GM18507 (cell line): ENCODE measurements around the gene RALGPS2.

Experiments
- DNase-seq: peaks from one replicate; pipeline ENCODE4 v3.0.0; 2011; ENCODE audit warnings: low read depth; ENCODE audit not compliant: insufficient read length; ENCODE audit errors: extremely low spot score
- FAIRE-seq: peaks from 2 replicates; lab custom pipeline; 2011; peaks lifted over from hg19 to GRCh38; lab: Jason Lieb, UNC

RALGPS2 gene

DNA sequence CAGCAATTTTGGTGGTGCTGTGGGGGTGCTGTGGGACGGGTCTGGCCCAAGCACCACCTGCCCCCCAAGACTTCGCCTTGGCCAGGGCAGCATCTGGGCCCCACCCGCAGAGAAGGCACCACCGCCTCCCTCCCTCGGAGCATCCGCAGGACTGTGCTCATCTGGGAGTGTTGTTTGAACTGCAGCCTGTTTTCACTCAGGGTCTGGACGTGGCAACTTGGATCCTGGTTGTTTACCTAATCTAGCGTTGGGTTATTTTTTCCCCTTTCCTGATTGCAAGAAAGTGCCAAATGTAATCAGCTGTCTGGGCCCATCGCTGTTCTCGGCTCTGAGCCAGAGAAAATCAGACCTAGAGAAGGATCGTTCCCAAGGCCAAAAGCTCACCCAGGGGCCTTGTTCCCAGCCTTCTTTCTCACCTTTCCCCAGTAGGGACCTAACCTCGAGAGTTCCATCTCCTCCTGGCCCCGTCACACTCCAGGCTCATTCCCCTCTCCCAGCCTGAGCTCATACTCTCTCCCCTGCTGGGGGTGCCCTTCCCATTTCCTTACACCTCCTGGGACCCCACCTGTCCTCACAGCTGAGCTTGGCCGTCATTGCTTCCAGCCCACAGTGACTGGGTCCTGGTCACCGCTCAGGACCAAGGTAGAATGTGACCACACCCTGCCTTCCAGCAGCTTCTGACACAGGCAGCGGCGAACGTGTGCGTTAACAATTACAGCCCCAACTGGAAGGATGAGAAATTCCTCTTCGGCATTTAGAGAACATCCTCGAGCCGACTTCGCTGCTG, 228.7 kb downstream of the RALGPS2 start:
- DNase-seq (no peak), FAIRE-seq (no peak)

DNA sequence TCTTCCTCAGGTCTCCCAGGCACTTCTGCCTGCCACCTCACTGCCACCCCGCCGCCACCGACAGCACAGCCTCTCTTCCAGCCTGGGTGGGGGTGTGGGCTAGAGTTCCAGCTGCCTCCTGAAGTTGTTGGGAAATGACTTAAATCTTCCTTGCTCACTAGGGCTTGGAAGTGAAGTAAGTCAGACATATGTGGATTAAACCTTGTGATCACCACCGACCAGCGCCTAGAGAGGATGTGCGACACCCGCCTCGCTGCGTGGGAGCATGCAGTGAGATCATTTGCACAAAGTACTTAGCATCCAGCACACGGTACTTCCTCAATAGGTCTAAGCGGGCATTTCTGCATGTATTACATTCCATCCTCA, 229.3 kb downstream of the RALGPS2 start:
- FAIRE-seq (no peak), DNase-seq (no peak)

DNA sequence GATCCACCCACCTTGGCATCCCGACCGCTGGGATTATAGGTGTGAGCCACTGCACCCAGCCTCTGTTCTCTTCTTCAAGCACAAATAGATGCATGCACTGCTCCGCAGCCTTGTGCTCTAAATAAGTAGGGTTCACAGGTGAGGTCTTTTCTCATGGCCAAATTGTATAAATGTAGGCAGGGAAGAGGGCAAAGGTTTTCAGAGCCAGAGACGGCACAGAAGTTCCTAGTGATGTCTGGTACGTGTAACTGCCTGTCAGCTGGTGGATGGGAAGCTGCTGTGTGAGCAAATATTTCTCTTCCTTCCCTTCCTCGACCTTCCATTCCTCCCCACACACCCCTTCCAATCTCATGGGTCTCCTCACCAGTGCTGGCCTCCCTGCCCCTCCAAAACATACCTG, 229.9 kb downstream of the RALGPS2 start:
- FAIRE-seq (no peak), DNase-seq (no peak)

DNA sequence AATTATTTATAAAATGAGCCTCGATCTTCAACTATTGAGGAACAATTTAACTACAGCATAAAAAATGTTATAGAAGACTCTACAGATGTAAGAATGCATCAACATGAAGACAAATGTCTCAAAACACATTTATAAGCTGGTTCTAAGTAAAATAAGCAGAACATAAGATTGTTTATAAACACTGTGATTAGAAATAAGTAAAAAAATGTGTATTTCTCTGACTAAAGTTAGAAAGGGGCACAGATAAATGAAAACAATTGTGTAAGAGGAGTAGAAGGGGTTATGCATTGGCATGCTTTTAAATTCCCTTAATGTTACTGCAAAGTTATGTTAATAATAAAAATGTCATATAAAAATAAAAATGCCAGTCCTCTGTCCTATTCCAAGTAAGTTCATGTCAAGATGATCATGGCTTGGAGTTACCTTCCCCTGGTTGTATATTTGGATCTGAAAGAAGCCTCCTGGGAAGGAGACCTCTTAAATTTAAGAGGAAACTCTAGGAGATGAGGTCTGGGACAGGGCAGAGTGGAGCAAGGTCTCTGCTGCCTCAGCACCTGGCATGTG, 230.4 kb downstream of the RALGPS2 start:
- no peak for FAIRE-seq

DNA sequence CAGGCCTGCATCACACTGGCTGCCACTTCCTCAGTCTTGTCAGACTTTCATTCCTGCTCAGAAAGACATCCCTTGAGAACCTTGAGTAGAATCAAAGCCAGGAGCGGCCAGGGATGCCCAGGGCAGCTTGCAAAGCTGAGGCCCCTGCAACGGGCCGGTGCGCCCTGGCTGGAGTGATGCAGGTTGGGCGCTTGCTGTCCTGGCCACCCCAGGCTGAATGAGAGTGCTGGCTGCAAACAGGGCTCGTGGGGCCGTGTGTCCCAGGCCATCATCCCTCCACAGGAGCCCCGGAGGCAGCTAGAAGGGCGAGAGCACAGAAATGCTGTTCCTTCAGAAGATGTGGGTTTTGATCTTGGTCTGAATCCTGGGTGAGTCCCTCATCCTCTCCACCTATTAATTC, 233.4 kb downstream of the RALGPS2 start:
- DNase-seq (no peak), FAIRE-seq (no peak)

More for the DNA sequence above, 230.4 kb downstream of the RALGPS2 start:
- no peak for DNase-seq

DNA sequence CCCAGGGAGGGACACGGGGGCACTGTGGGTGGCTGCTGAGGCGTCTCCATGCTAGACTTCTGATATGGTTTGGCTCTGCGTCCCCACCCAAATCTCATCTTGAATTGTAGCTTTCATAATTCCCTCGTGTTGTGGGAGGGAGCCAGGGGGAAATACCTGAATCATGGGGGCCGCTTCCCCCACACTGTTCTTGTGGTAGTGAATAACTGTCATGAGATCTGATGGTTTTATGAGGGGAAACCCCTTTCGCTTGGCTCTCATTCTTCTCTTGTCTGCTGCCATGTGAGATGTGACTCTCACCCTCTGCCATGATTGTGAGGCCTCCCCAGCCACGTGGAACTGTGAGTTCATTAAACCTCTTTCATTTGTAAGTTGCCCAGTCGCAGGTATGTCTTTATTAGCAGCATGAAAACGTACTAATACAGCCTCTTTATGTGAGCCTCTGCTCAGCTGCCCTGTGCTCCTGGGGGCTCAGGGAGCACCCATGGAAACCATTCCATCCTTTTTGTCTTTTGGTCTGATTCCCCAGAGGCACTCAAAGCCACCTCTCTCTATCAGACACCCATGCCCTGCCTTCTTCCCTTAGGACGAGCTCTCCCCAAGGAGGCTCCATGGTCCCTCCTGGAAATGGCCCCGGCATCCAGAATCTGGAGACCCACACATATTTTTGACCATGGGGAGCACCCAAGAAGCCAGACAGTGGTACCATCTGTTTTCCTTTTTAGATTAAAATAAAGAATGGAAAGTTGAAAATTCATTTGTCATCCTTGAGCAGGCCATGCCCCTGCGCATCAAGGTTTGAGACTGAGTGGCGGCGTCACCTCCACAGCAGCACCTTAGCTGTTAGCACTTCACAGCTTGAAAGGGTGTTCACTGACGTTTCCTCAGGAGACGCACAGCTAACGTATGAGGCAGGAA, 234.8 kb downstream of the RALGPS2 start:
- FAIRE-seq (no peak), DNase-seq (no peak)

DNA sequence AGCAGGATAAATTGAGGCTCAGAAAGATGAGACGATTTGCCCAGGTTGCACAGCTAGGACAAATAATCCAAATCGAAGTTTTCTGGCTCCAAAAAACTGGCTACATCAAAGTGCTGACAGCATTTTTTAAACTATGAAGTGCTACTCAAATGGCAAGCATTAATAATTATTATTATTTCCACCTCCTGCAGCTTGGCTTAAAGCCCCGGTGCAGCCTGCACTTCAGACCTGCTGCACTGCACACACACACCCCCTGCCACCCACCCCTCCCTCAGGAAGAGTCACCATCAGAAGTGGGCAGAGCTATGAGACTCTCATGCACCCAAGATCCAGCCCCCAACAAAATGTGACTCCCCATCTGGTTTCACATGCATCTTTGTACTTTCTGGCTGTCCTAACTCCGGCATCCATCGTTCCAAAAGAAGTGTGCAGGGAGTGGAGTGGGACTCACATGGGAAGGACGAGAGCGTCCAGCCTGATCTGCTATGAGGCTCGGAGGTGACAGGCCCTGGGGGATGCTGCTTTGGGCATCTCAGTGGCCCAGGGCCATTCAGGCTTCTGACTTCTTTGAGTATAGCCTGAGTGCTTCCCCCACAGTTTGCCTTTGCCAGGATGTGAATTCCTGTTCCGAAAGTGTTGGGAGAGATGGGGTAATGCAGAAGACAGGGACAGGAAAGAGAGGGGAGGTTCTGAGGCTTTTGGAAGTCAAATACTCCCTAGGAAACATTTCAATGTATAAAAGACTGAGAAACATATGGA, 235.6 kb downstream of the RALGPS2 start:
- FAIRE-seq (no peak), DNase-seq (no peak)

DNA sequence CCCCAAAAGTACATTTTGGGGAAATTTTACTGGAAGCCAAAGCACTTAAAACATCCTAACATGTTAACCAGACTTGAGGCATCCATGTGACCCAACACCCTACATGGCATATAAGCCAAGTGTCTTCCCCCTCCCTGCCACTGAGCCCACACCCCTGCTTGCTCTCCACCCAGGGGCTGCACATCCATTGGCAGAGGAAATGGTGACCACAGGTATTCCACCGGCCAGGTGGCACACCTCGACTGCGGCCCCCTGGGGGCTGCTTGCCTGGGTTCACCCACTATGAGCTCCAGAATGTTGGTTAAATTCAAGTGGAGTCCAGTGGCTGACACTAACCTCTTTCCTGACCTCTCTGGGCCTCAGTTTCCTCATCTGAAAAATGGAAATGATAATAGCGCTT, 236.3 kb downstream of the RALGPS2 start:
- FAIRE-seq: no peak
- DNase-seq: no peak

DNA sequence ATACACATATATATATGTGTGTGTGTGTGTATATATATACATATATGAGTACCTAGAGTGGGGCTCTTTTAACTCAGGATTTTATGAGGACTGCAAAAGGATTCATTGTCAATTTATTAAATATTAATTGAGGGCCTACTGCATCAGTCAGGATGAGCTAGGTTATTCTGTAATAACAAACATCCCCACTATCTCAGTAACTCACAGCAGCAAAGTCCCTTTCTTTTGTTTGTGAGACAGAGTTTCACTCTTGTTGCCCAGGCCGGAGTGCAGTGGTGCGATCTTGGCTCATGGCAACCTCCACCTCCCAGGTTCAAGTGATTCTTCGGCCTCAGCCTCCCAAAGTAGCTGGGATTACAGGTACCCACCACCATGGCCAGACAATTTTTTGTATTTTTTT, 236.8 kb downstream of the RALGPS2 start:
- DNase-seq (no peak), FAIRE-seq (no peak)

DNA sequence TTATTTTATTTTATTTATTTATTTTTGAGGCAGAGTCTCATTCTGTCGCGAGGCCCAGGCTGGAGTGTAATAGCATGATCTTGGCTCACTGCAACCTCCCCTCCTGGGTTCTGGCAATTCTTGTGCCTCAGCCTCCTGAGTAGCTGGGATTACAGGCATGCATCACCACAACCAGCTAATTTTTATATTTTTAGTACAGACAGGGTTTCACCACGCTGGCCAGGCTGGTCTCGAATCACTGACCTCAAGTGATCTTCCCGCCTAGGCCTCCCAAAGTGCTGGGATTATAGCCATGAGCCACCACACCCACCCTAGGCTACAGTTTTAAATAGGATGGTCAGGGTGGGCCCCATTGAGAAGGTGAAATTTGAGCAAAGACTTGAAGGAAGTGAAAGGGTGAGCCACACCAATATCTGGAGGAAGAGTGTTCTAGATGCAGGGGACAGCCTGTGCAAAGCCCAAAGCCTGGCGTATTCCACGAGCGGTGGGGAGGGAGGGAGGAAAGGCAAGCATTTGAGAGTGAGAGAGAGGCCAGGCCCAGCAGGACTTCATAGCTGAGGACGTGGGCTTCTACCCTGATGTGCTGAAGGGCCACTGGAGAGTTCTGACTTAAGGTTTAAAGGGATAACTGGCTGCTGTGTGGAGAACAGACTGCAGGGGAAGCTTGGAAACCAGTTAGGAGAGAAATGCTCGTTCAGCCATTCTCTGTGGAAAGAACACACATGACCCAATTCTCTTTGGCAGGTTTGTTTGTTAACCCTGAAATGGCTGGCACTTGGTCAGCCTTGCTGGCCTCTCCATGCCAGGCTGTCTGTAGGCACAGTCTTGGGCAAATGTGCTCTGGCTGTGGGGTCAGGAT, 238.0 kb downstream of the RALGPS2 start:
- DNase-seq (no peak), FAIRE-seq (no peak)

DNA sequence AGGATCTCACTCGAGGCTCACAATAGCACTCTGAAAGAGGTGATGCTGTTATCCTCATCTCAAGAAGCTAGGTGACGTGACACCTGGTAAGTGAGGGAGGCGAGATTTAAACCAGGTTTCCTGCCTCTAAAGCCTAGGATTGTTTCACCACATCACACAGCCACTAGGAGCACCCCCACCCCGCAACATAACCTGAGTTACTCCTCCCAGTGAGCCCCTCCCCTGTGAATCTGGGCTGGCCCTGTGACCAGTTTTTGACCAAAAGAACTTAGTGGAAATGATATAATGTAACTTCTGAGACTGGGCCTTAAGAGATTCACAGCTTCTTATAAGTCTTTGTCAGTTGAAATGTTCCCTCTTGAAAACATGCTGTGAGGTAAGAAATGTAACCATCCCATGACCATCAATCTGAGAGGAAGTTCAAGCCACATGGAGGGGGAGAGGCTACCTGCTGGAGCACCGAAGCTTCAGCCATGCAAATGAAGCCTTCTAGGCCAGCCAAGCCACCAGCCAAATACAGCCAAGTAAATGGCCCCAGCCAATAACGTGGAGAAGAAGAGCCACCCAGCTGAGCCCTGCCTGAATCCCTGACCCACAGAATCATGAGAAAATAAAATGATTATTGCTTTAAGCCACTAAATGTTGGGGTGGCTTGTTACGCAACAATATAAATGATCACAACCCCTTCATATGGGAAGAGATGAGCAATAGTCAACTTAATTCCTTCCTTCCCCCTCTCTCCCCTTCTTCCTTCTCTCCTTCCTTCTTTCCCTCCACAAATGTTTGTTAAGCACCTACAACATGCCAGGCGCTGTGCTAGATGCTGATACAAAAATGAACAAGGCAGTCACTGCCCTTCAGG, 239.7 kb downstream of the RALGPS2 start:
- no peak for FAIRE-seq

DNA sequence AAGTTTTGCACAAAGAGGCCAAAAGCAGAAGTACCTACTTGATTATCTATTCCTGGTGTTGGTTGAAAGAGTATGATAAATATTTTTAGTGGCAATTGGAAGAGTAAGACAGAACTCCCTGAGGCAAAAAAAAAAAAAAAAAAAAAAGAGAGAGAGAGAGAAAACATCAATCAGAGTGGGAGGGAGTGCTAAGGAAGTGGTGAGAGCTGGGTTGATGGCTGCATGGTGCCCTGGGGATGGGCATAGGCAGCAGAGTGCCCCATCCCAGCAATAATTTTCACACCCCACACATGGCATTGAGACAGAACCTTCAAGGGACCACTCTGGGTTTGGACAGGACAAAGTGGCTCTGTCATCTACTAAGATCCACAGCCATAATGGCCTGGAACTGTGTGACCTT, 241.3 kb downstream of the RALGPS2 start:
- DNase-seq: no peak
- no peak for FAIRE-seq

More for the DNA sequence above, 239.7 kb downstream of the RALGPS2 start:
- no peak for DNase-seq

DNA sequence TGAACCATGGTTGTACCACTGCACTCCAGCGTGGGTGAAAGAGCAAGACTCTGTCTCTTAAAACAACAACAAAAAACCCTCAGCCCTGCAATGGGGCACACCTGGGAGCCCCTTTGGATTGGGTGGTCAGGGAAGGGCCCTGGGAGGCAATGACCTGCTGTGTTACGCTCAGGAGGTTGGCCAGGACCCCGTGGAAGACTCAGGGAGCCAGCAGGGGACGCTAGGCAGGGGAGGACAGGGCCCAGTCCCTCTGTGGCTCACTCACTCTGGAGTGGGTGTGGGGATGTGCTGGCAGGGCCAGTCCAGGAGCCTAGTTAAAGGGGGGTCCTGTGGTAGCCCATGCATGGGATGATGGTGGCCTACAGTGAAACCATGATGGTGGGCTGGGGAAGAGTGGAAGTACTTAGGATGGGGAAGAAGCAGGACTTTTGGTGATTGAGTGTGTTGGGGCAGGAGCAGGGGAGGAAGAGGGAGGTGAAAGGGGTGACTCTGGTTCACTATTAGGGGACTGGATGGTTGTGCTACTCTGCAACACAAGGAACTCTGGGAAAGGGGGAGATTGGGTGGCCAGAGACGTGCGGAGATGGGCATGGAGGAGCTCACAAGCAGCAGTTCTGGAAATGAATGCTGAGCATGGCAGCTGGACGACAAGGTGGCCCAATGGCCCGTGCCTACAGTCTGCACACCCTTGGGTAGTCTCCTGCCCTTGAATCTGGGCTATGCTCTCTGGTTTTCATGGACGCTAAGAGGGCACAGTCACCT, 244.4 kb downstream of the RALGPS2 start:
- no peak for FAIRE-seq

DNA sequence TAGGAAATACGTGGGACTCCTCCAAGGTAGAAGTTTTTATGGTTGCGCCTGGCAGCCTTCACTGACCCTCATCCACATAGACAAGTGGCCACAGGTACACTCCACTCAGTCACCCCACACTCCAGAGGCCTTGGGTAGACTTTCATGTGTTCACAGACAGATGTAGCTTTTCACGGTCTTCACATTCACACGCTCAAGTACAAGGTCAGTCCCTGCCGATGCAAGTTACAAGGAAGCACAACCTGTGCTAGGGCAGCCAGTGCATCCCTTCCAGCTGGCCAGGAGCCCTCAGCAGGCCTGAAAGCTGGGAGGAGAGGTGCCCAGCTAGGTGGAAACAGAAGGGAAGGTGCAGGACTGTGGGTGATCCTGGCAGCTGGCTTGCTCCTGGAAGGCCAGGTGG, 245.1 kb downstream of the RALGPS2 start:
- DNase-seq (no peak), FAIRE-seq (no peak)

More for the DNA sequence above, 244.4 kb downstream of the RALGPS2 start:
- no peak for DNase-seq
